Endodermal cell (in vitro differentiated cells): ENCODE data around the gene CKAP4. TPM values are rescaled to one million over a fixed set of nuclear protein-coding genes. Genes with fewer than 3 reads are reported as not detected.

ENCODE experiments used
- DNase-seq: peaks from one replicate; pipeline ENCODE4 v3.0.0-alpha.2; 2017
- H3K27ac ChIP-seq: 2 replicates; pipeline ENCODE4 v1.5.1; 2013; ENCODE audit warnings: mild to moderate bottlenecking, low read depth, low read length, moderate library complexity
- H3K27me3 ChIP-seq: 2 replicates; pipeline ENCODE4 v1.6.1; 2013; ENCODE audit warnings: mild to moderate bottlenecking, low read length, moderate library complexity; ENCODE audit not compliant: insufficient read depth, control insufficient read depth, poor library complexity, severe bottlenecking
- H3K36me3 ChIP-seq: 2 replicates; pipeline ENCODE4 v1.7.0; 2013; ENCODE audit warnings: mild to moderate bottlenecking, low read length, moderate library complexity; ENCODE audit not compliant: control insufficient read depth, insufficient read depth
- H3K4me1 ChIP-seq: one replicate; pipeline ENCODE4 v1.7.0; 2013; ENCODE audit warnings: low read length; ENCODE audit not compliant: control insufficient read depth, insufficient read depth
- H3K4me3 ChIP-seq: 2 replicates; pipeline ENCODE4 v1.5.1; 2013; ENCODE audit warnings: mild to moderate bottlenecking, low read length, moderate library complexity
- H3K9ac ChIP-seq: 2 replicates; pipeline ENCODE4 v1.6.1; 2013; ENCODE audit warnings: mild to moderate bottlenecking, low read length, moderate library complexity; ENCODE audit not compliant: poor library complexity, severe bottlenecking; ENCODE audit errors: extremely low read depth
- H3K9me3 ChIP-seq: 2 replicates; pipeline ENCODE4 v1.6.1; 2013; ENCODE audit warnings: mild to moderate bottlenecking, low read length, moderate library complexity; ENCODE audit not compliant: control insufficient read depth
- H3K27ac Mint-ChIP-seq: 2 replicates; pipeline ENCODE4 v1.8.0; 2020; ENCODE audit warnings: mixed read lengths
- H3K27me3 Mint-ChIP-seq: 2 replicates; pipeline ENCODE4 v1.8.0; 2021; ENCODE audit warnings: mild to moderate bottlenecking, mixed read lengths; ENCODE audit not compliant: insufficient read depth
- H3K36me3 Mint-ChIP-seq: 2 replicates; pipeline ENCODE4 v1.8.0; 2020; ENCODE audit warnings: low read depth, mixed read lengths
- H3K4me1 Mint-ChIP-seq: 2 replicates; pipeline ENCODE4 v1.8.0; 2020; ENCODE audit warnings: mixed read lengths
- H3K4me3 Mint-ChIP-seq: 2 replicates; pipeline ENCODE4 v1.8.0; 2020; ENCODE audit warnings: mild to moderate bottlenecking, moderate library complexity, mixed read lengths
- H3K9me3 Mint-ChIP-seq: 2 replicates; pipeline ENCODE4 v1.8.0; 2020; ENCODE audit warnings: mild to moderate bottlenecking, mixed read lengths
- CTCF ChIP-seq: fragments of 200-600 bp; sonication (generic); conservative IDR thresholded peaks from 2 replicates; pipeline ENCODE4 v1.5.0; 2021; ENCODE audit warnings: antibody characterized with exemption, mild to moderate bottlenecking
- WGBS, 2 experiments: methylation state at CpG; one replicate each; pipeline versions ENCODE4 v1.1.5 to v1.1.7; 2013; ENCODE audit warnings: missing lambda C conversion rate in 2 of 2, mixed read lengths in 1 of 2; ENCODE audit not compliant: insufficient coverage in 1 of 2, insufficient read length in 1 of 2; 5-methylcytosine and 5-hydroxymethylcytosine counted together
- total RNA-seq, 2 donors: library from RNA; stranded (reverse); fragmentation: NEBNext Ultra II Directional in 1 of 2; extraction: Animal tissue kit (Norgen Biotek cat#: 25700) in 1 of 2; gene quantifications; 2 replicates in 1 of 2; 3 replicates in 1 of 2; pipeline ENCODE4 v1.2.1, GENCODE V29; 2021

The CKAP4 gene
- total RNA-seq, 2 donors from 2014 or later, result 88.9 to 93.3 TPM

- Mint-ChIP-seq H3K27me3 (peaks cover 3% of the 10 kb centered on the region), H3K4me3 (no peak overlapping the region), H3K36me3 (no peaks in the 10 kb centered on the region), H3K9me3 (peaks cover 3% of the 10 kb centered on the region), H3K27ac (no peak overlapping the region), H3K4me1 (peaks cover 5% of the 10 kb centered on the region)
- peak; percentile 98 for DNase-seq
- Histone ChIP-seq H3K36me3 (no peaks in the 10 kb centered on the region), H3K4me3 (no peak overlapping the region), H3K27me3 (no peaks in the 10 kb centered on the region), H3K9ac (no peak overlapping the region), H3K4me1 (no peaks in the 10 kb centered on the region), H3K27ac (no peak overlapping the region), H3K9me3 (no peaks in the 10 kb centered on the region)
- peak; percentile 97 for TF ChIP-seq CTCF
- 46 to 51% methylated on average over 5 to 9 of the region's 9 CpGs for WGBS, 2 experiments
Observed at GRCh38 chr12:106223485-106224354, 24.1 kb downstream of the CKAP4 start.

- H3K27ac ChIP-seq, result no peak overlapping the region
- no peak overlapping the region for H3K4me3 Mint-ChIP-seq
- no peak overlapping the region for H3K9ac ChIP-seq
- no peak overlapping the region for H3K4me3 ChIP-seq
- no peak overlapping the region for H3K27ac Mint-ChIP-seq
- H3K9me3 Mint-ChIP-seq, result peaks cover 16% of the 10 kb centered on the region
- H3K9me3 ChIP-seq, result peaks cover 16% of the 10 kb centered on the region
- H3K27me3 ChIP-seq, result no peaks in the 10 kb centered on the region
- H3K4me1 ChIP-seq, result no peaks in the 10 kb centered on the region
- TF ChIP-seq CTCF, result no peak
- no peaks in the 10 kb centered on the region for H3K36me3 ChIP-seq
- peak; percentile 8 for DNase-seq
- peaks cover 2% of the 10 kb centered on the region for H3K4me1 Mint-ChIP-seq
- 95 to 96% methylated on average over 7 of the region's 7 CpGs for WGBS, 2 experiments
- H3K27me3 Mint-ChIP-seq, result peaks cover 5% of the 10 kb centered on the region
- no peaks in the 10 kb centered on the region for H3K36me3 Mint-ChIP-seq
Observed at GRCh38 chr12:106220536-106220935, 27.3 kb downstream of the CKAP4 start.

GRCh38 chr12:106219043-106219442 is 28.8 kb downstream of the CKAP4 start:
- no peaks in the 10 kb centered on the region for H3K4me1 ChIP-seq
- H3K9me3 ChIP-seq, result peaks cover 16% of the 10 kb centered on the region
- H3K9ac ChIP-seq, result no peak overlapping the region
- Mint-ChIP-seq H3K9me3 (peaks cover 16% of the 10 kb centered on the region), H3K4me3 (no peak overlapping the region), H3K36me3 (no peaks in the 10 kb centered on the region), H3K27ac (no peak overlapping the region), H3K4me1 (peaks cover 6% of the 10 kb centered on the region), H3K27me3 (peaks cover 5% of the 10 kb centered on the region)
- no peak overlapping the region for H3K27ac ChIP-seq
- H3K4me3 ChIP-seq, result no peak overlapping the region
- peak; percentile 18 for DNase-seq
- 100% methylated on average over 1 of the region's 1 CpG; no CpG with 5 or more reads in 1 of the 2 experiments for WGBS, 2 experiments
- TF ChIP-seq CTCF, result no peak
- H3K36me3 ChIP-seq, result no peaks in the 10 kb centered on the region
- H3K27me3 ChIP-seq, result no peaks in the 10 kb centered on the region
